ENCODE measurements around the gene HSP90AB1.

The HSP90AB1 gene

DNA sequence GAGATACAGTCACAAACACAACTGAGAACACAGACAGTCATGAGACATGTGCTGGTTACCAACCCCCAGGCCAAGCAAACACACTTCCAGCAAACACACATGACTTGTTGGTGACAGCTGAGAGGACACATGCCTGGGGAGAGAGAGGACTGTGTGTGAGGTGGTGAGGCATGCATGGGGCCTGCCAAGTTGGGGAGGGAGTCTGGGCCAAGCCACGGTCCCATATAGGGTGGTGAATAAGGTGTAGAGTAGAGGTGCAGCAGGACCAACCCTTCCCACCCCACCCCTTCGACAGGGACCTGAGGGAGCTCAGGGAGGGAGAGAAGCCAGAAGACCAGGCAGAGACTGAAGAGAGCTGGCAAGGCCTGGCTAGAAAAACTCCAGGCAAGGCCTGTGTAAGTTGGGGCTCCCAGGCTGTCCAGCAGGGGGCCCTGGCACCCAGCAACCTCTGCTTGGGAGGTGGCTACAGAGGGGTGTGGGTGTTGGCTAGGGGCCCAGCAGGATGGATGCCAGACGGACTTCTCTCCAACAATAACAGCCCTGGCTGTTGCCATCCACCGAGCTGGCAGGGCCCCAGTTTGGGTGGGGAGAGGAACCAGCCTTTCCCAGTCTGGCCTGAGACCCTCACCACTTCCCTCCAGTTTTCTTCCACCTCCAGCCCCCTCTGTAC, 25.5 kb upstream of the HSP90AB1 start:
- Histone ChIP-seq H3K4me1 (peaks cover 38% of the 10 kb centered on the region), H3K27me3 (no peaks in the 10 kb centered on the region), H3K9me3 (no peaks in the 10 kb centered on the region), H3K36me3 (no peaks in the 10 kb centered on the region; the same call in 1 of the 2 replicates), H3K4me3 (ENCODE audit: low read depth, low read length) (peak overlapping the region; percentile 15)
- DNase-seq: peak; percentile 96
- peak; percentile 82 for TF ChIP-seq CTCF (IDR thresholded peaks at IDR 0.05; ENCODE audit: low read depth, low read length)

DNA sequence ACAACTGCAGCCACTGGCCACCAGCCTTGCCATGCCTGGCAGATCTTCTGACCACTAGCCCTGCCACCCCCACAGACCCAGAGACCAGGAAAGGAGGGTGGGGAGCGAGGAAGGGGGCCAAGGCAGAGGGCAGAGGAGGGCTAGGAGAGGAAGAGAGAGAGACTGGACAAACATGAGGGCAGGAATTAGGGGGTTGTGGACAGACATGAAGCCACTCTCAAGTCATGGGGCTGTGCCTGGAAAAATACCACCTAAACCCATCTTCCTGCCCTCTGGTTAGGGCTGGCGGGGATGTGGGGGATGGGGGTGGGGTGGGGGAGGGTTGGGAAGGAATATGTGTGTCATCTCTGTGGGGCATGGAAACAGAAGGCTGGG, 25.0 kb upstream of the HSP90AB1 start:
- DNase-seq: no peak
- Histone ChIP-seq H3K27me3 (no peaks in the 10 kb centered on the region), H3K4me1 (peaks cover 37% of the 10 kb centered on the region)

GRCh38 chr6:44222486-44223318, 24.2 kb upstream of the HSP90AB1 start:
- Histone ChIP-seq H3K4me3 (ENCODE audit: low read depth, low read length) (peak overlapping the region; percentile 54), H3K4me1 (peaks cover 33% of the 10 kb centered on the region), H3K27me3 (no peaks in the 10 kb centered on the region), H3K9me3 (no peaks in the 10 kb centered on the region), H3K36me3 (no peaks in the 10 kb centered on the region; the same call in 1 of the 2 replicates)
- TF ChIP-seq CTCF (IDR thresholded peaks at IDR 0.05; ENCODE audit: low read depth, low read length): no peak
- no peak for DNase-seq

More for the DNA sequence above, 25.0 kb upstream of the HSP90AB1 start:
- Histone ChIP-seq H3K36me3 (no peaks in the 10 kb centered on the region; the same call in 1 of the 2 replicates), H3K4me3 (ENCODE audit: low read depth, low read length) (peak overlapping the region; percentile 15), H3K9me3 (no peaks in the 10 kb centered on the region)
- no peak for TF ChIP-seq CTCF (IDR thresholded peaks at IDR 0.05; ENCODE audit: low read depth, low read length)

GRCh38 chr6:44223319-44224028, 23.4 kb upstream of the HSP90AB1 start, which contains the start of gene SLC29A1:
Gene SLC29A1, plus strand, starts transcription at chr6:44223595. Its CDS starts 3,719 bp downstream, at chr6:44227314.
- H3K27me3 ChIP-seq: no peaks in the 10 kb centered on the region
- H3K4me1 ChIP-seq: peaks cover 33% of the 10 kb centered on the region
- no peak for TF ChIP-seq CTCF (IDR thresholded peaks at IDR 0.05; ENCODE audit: low read depth, low read length)
- H3K36me3 ChIP-seq: peaks cover 4% of the 10 kb centered on the region; the same call in 1 of the 2 replicates
- peak within 1 kb of the TSS; percentile 69 for H3K4me3 ChIP-seq (ENCODE audit: low read depth, low read length)
- H3K9me3 ChIP-seq: no peaks in the 10 kb centered on the region
- DNase-seq: peak; percentile 92

DNA sequence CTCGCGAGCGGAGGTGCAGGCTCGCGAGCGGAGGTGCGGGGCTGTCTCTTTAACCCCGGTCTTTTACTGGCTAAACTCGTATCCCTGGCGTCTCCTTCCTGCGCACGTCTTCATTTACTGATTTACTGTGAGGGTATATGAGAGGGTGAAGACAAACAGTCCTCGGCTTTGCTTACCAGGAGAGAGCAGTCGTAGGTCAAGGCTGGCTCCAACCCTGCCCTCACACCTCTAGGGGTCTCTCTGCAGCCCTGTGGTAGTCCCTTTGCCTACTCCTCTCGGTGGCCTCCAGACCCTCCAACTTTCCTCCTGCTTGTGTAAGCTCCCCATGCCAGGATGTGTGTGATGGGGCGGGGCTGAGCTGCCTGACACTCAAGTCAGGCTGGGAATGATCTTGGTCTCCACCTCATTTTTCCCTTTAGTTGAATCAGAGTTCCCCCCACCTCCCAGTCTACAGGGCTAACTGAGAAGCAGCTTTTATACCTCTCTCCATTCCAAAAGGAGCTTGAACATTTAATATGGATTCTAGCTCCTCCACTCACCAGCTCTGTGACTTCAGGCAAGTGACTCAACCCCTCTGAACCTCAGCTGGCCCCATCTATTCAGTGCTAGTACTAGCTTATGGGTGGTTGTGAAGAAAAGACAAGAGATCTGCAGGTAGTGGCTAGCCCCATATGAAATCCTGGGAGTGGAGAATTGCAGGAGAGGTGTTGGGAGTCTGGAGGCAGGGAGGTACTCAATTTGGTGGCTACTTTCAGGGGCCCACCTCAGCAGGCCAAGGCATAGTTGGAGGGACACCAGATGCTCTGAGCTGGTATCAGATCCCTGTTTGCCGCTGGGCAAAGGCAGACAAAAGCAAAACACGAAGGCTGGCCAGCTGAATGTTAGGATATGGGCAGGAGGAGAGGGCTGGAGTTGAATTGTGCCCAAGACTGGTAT, 22.6 kb upstream of the HSP90AB1 start:
- peak; percentile 51 for DNase-seq
- H3K27me3 ChIP-seq: no peaks in the 10 kb centered on the region
- H3K9me3 ChIP-seq: no peaks in the 10 kb centered on the region
- TF ChIP-seq CTCF (IDR thresholded peaks at IDR 0.05; ENCODE audit: low read depth, low read length): 0 out of 2 replicates have a peak, but pooled peaks have one; percentile 22
- H3K4me3 ChIP-seq (ENCODE audit: low read depth, low read length): peak overlapping the region; percentile 69
- peaks cover 9% of the 10 kb centered on the region; the same call in 1 of the 2 replicates for H3K36me3 ChIP-seq
- peaks cover 32% of the 10 kb centered on the region for H3K4me1 ChIP-seq
